B cell (primary cell): Measurements from ENCODE around the gene GAD2. TPM values are rescaled to one million over a fixed set of nuclear protein-coding genes. Genes with fewer than 3 reads are reported as not detected.
A peak's percentile ranks its signal among the peaks of the same experiment; 100 is the strongest.

Experiments used
- ATAC-seq: fragments of 200-7000 bp; cut with Tn5 transposase; one replicate; pipeline ENCODE4 v1.10.0; 2021; ENCODE audit warnings: low read depth, mild to moderate bottlenecking, moderate number of reproducible peaks, moderate library complexity
- CTCF ChIA-PET: fragments of 350-600 bp; sonication (Branson Sonifier 250); formaldehyde crosslinking; loops from one replicate; lab custom pipeline; 2021; ENCODE audit warnings: antibody characterized with exemption, inconsistent platforms; lab: Charles Lee
- POLR2A ChIA-PET: fragments of 350-600 bp; sonication (Branson Sonifier 250); formaldehyde crosslinking; loops from one replicate; lab custom pipeline; 2021; ENCODE audit warnings: antibody characterized with exemption; lab: Charles Lee
- DNase-seq: peaks from one replicate; pipeline ENCODE4 v3.0.0; 2013
- H2AFZ ChIP-seq: 2 replicates; pipeline ENCODE4 v1.6.1; 2012; ENCODE audit warnings: mild to moderate bottlenecking, low read depth, low read length; ENCODE audit not compliant: insufficient read depth, poor library complexity, severe bottlenecking
- H3K27ac ChIP-seq, 2 donors: 1 replicate in 1 of 2; 2 replicates in 1 of 2; pipeline ENCODE4 v1.5.1; 2012 to 2013; ENCODE audit warnings: low read length in 2 of 2, mild to moderate bottlenecking in 2 of 2, moderate library complexity in 1 of 2
- H3K27me3 ChIP-seq, 4 experiments: fragments of 200-600 bp in 1 of 4; sonication (generic) in 1 of 4; replicated peaks in 1 of 4; 1 replicate in 2 of 4; 2 replicates in 2 of 4; pipeline versions ENCODE4 v1.6.1 to v1.7.0; 2013 to 2016; ENCODE audit warnings: low read length in 3 of 4, mild to moderate bottlenecking in 2 of 4, mixed read lengths in 1 of 4, moderate library complexity in 1 of 4; ENCODE audit not compliant: insufficient read depth in 4 of 4, control insufficient read depth in 3 of 4; ENCODE audit errors: control extremely low read depth in 1 of 4
- H3K36me3 ChIP-seq, 2 experiments: replicated peaks in 1 of 2; 1 replicate in 1 of 2; 2 replicates in 1 of 2; pipeline versions ENCODE4 v1.6.1 to v1.7.1; 2013; ENCODE audit warnings: low read length in 1 of 2; ENCODE audit not compliant: insufficient read depth in 2 of 2, control insufficient read depth in 1 of 2; ENCODE audit errors: control extremely low read depth in 1 of 2, extremely low read depth in 1 of 2
- H3K4me1 ChIP-seq, 2 donors: fragments of 200-600 bp in 1 of 2; sonication (generic) in 1 of 2; 1 replicate in 1 of 2; 2 replicates in 1 of 2; pipeline versions ENCODE4 v1.5.1 to v1.6.1; 2013 to 2017; ENCODE audit warnings: low read length in 2 of 2; ENCODE audit not compliant: control insufficient read depth in 2 of 2, insufficient read depth in 2 of 2
- H3K4me2 ChIP-seq: replicated peaks from 2 replicates; pipeline ENCODE3; 2012; ENCODE audit warnings: mild to moderate bottlenecking, low read depth, low read length; ENCODE audit not compliant: poor library complexity, severe bottlenecking
- H3K4me3 ChIP-seq, 5 experiments: fragments of 200-600 bp in 1 of 5; sonication (generic) in 1 of 5; 1 replicate in 3 of 5; 2 replicates in 2 of 5; pipeline versions ENCODE4 v1.5.1 to v1.7.0; 2011 to 2016; ENCODE audit warnings: low read length in 4 of 5, mild to moderate bottlenecking in 4 of 5, low read depth in 2 of 5, control low read depth in 1 of 5, moderate library complexity in 1 of 5; ENCODE audit not compliant: insufficient read depth in 1 of 5; ENCODE audit errors: control extremely low read depth in 1 of 5, extremely low read depth in 1 of 5
- H3K79me2 ChIP-seq: fragments of 200-600 bp; sonication (generic); one replicate; pipeline ENCODE4 v1.6.0; 2016; ENCODE audit warnings: low read length; ENCODE audit not compliant: control insufficient read depth, insufficient read depth
- H3K9ac ChIP-seq: fragments of 200-600 bp; sonication (generic); 2 replicates; pipeline ENCODE4 v1.6.1; 2017; ENCODE audit warnings: mild to moderate bottlenecking, low read length, moderate library complexity
- H3K9me3 ChIP-seq, 3 donors: one replicate each; pipeline versions ENCODE4 v1.6.1 to v1.7.1; 2013; ENCODE audit warnings: low read length in 2 of 3; ENCODE audit not compliant: control insufficient read depth in 2 of 3, insufficient read depth in 1 of 3; ENCODE audit errors: control extremely low read depth in 1 of 3
- H4K20me1 ChIP-seq: 2 replicates; pipeline ENCODE4 v1.6.0; 2012; ENCODE audit warnings: mild to moderate bottlenecking, low read length; ENCODE audit not compliant: insufficient read depth, control insufficient read depth, poor library complexity, severe bottlenecking
- H3K27ac Mint-ChIP-seq: one replicate; pipeline ENCODE4 v1.8.0; 2021; ENCODE audit warnings: mixed read lengths
- H3K27me3 Mint-ChIP-seq: one replicate; pipeline ENCODE4 v1.8.0; 2021; ENCODE audit warnings: mixed read lengths
- H3K4me1 Mint-ChIP-seq: one replicate; pipeline ENCODE4 v1.8.0; 2021; ENCODE audit warnings: mixed read lengths
- H3K4me3 Mint-ChIP-seq: one replicate; pipeline ENCODE4 v1.8.0; 2021; ENCODE audit warnings: mixed read lengths
- H3K9me3 Mint-ChIP-seq: one replicate; pipeline ENCODE4 v1.8.0; 2022; ENCODE audit warnings: mixed read lengths; ENCODE audit not compliant: insufficient read depth
- CTCF ChIP-seq: fragments of 200-600 bp; IDR thresholded peaks from one replicate; pipeline ENCODE4 v1.8.0; 2022; ENCODE audit warnings: antibody characterized with exemption, mild to moderate bottlenecking
- EZH2 ChIP-seq: IDR thresholded peaks from 2 replicates; pipeline ENCODE4 v1.6.1; 2012; ENCODE audit warnings: borderline replicate concordance, low read depth, mild to moderate bottlenecking, moderate library complexity, low read length; ENCODE audit not compliant: insufficient read depth, poor library complexity, severe bottlenecking
- WGBS: methylation state at CpG from one replicate; pipeline ENCODE4 v1.1.5; 2013; ENCODE audit warnings: missing lambda C conversion rate; ENCODE audit not compliant: insufficient coverage; 5-methylcytosine and 5-hydroxymethylcytosine counted together
- intact Hi-C: fragments of 100-400 bp; cut with micrococcal nuclease; formaldehyde crosslinking; loops from one replicate; pipeline ENCODE4 v1.10.0; 2022
- polyA plus RNA-seq: library from polyadenylated mRNA; depleted of rRNA; stranded (reverse); fragments of >200 nt; gene quantifications from 2 replicates; pipeline ENCODE4 v1.2.3, GENCODE V29; 2012
- total RNA-seq, 2 donors: library from RNA; stranded (reverse); fragments of 120-200 nt in 1 of 2; gene quantifications; 1 replicate in 1 of 2; 2 replicates in 1 of 2; pipeline versions ENCODE4 v1.2.3 to v1.2.4, GENCODE V29; 2013 to 2022

The GAD2 gene
- total and polyA plus RNA-seq, 2 donors (not counting 1 experiment from before 2014, with no cell fraction given): not detected

DNA sequence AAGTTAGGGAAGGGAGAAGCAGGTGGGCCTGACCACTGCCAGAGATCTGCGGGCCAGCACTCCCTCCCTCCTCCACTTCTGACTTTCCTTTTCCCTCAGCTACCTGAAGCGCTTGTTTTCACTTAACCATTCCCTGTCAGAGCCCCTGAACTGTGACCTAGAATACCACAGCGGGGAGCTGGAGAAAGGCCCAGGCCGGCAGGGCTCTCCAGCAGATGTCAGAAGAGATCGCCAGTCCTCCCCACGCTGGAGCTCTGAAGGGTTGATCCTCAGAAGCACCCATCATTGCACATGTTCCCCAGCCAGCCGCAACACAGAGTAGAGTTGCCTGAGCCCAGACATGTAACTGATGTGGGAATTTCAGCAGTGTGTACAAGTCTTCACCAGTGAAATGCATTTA lies 44.4 kb upstream of the GAD2 start:
- Histone ChIP-seq H2AFZ (no peak overlapping the region), H3K36me3 (no peaks in the 10 kb centered on the region), H4K20me1 (no peaks in the 10 kb centered on the region), H3K27me3 (no peaks in the 10 kb centered on the region), H3K27ac (no peak overlapping the region), H3K9ac (no peak overlapping the region), H3K9me3 (no peaks in the 10 kb centered on the region), H3K4me1 (no peaks in the 10 kb centered on the region), H3K4me3 (no peak overlapping the region), H3K79me2 (no peaks in the 10 kb centered on the region), H3K4me2 (no peak overlapping the region)
- Mint-ChIP-seq H3K4me1 (no peaks in the 10 kb centered on the region), H3K27ac (no peak overlapping the region), H3K9me3 (no peaks in the 10 kb centered on the region), H3K4me3 (no peak overlapping the region), H3K27me3 (peaks cover 20% of the 10 kb centered on the region)
- ChIA-PET CTCF (no interaction called here), POLR2A (no interaction called here)
- peak; percentile 3 for DNase-seq
- no peak for TF ChIP-seq EZH2
- TF ChIP-seq CTCF: no peak
- intact Hi-C loops: no loop called here
- no peak for ATAC-seq
- 94% methylated on average over 4 of the region's 7 CpGs for WGBS

- WGBS: 88% methylated on average over 2 of the region's 2 CpGs
- Histone ChIP-seq H3K36me3 (no peaks in the 10 kb centered on the region), H3K4me3 (no peak overlapping the region), H3K9me3 (no peaks in the 10 kb centered on the region), H3K27me3 (no peaks in the 10 kb centered on the region), H3K9ac (no peak overlapping the region), H2AFZ (no peak overlapping the region), H3K4me2 (no peak overlapping the region), H3K27ac (no peak overlapping the region), H3K4me1 (no peaks in the 10 kb centered on the region), H3K79me2 (no peaks in the 10 kb centered on the region), H4K20me1 (no peaks in the 10 kb centered on the region)
- ChIA-PET POLR2A (no interaction called here), CTCF (no interaction called here)
- no peak for TF ChIP-seq CTCF
- no peak for TF ChIP-seq EZH2
- peaks cover 22% of the 10 kb centered on the region for H3K27me3 Mint-ChIP-seq
- no peaks in the 10 kb centered on the region for H3K9me3 Mint-ChIP-seq
- intact Hi-C loops: no loop called here
- no peak overlapping the region for H3K27ac Mint-ChIP-seq
- no peak for ATAC-seq
- H3K4me1 Mint-ChIP-seq: no peaks in the 10 kb centered on the region
- no peak for DNase-seq
- no peak overlapping the region for H3K4me3 Mint-ChIP-seq
Observed at GRCh38 chr10:26173837-26174236, 42.7 kb upstream of the GAD2 start.
